Spleen (tissue), 7 donors: Measurements from ENCODE around the gene CPT1B.

Experiments used
- POLR2A ChIP-seq, 3 donors: fragments of 450-650 bp; IDR thresholded peaks; one replicate each; pipeline ENCODE4 v1.5.1; 2017; ENCODE audit warnings: antibody characterized with exemption in 3 of 3, mild to moderate bottlenecking in 1 of 3
- POLR2AphosphoS5 ChIP-seq, 3 donors: sonication (generic); formaldehyde crosslinking; IDR thresholded peaks; one replicate each; pipeline ENCODE4 v1.5.1; 2017; ENCODE audit warnings: antibody characterized with exemption in 3 of 3
- TF ChIP-seq, protein P1 (sequence below), 11 experiments: fragments of 200-600 bp in 7 of 11; fragments of 450-650 bp in 4 of 11; sonication (generic) in 4 of 11; IDR thresholded peaks in 8 of 11; conservative IDR thresholded peaks in 3 of 11; 1 replicate in 7 of 11; 2 replicates in 4 of 11; pipeline versions ENCODE4 v1.4.0 to v1.8.0; 2016 to 2021; ENCODE audit warnings: antibody characterized with exemption in 11 of 11, inconsistent platforms in 4 of 11, mild to moderate bottlenecking in 1 of 11
- donor health status: DM: no; HTN: no; CAD: no; lungs with moderate emphysema.
- donor health status: DM: no; HTN: no; CAD: no.
- donor health status: DM: no; HTN: no; CAD: no.

DNA sequence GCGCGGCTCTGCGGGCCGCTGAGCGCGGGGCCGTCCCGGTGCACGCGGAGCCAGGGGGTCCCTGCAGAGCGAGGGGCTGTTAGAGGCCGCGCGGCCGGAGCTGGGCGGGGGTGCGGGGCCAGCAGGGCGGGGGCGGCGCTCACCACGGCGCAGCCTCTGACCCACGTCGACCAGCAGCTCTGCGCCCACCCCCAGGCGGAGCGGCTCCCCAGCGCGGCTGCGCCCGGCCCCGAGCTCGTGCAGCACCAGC is 52.4 kb downstream of the CPT1B start:
- TF ChIP-seq, protein P1, sequence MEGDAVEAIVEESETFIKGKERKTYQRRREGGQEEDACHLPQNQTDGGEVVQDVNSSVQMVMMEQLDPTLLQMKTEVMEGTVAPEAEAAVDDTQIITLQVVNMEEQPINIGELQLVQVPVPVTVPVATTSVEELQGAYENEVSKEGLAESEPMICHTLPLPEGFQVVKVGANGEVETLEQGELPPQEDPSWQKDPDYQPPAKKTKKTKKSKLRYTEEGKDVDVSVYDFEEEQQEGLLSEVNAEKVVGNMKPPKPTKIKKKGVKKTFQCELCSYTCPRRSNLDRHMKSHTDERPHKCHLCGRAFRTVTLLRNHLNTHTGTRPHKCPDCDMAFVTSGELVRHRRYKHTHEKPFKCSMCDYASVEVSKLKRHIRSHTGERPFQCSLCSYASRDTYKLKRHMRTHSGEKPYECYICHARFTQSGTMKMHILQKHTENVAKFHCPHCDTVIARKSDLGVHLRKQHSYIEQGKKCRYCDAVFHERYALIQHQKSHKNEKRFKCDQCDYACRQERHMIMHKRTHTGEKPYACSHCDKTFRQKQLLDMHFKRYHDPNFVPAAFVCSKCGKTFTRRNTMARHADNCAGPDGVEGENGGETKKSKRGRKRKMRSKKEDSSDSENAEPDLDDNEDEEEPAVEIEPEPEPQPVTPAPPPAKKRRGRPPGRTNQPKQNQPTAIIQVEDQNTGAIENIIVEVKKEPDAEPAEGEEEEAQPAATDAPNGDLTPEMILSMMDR (IDR thresholded peaks at IDR 0.05 in 8 of 11, conservative IDR thresholded peaks at IDR 0.05 in 3 of 11): peak in 1 of 11 experiments; percentile 46
- TF ChIP-seq POLR2A (IDR thresholded peaks at IDR 0.05) (no peak), POLR2AphosphoS5 (IDR thresholded peaks at IDR 0.05) (no peak)
